ENCODE data around the gene MSI2.
"Not testable (repeated sequence)": the region's sequence is repeated elsewhere in the genome, so short reads cannot be mapped to it uniquely, and the experiment has no call there.

MSI2 gene

GRCh38 chr17:57255776-57256681, at the start of gene MSI2:
TSS of gene MSI2 (plus strand) at chr17:57256523. CDS start at chr17:57256743, 220 bp downstream.
- DNase-seq = no peak

GRCh38 chr17:57206928-57207327, 49.4 kb upstream of the MSI2 start:
- DNase-seq = no peak

GRCh38 chr17:57207396-57207795, 48.9 kb upstream of the MSI2 start:
- no peak for DNase-seq

- no peak for DNase-seq
Measured at GRCh38 chr17:57210224-57210553, 46.1 kb upstream of the MSI2 start.

GRCh38 chr17:57210972-57211411, 45.3 kb upstream of the MSI2 start:
- DNase-seq = no peak

- DNase-seq = no peak
Measured at GRCh38 chr17:57211543-57211942, 44.8 kb upstream of the MSI2 start.

GRCh38 chr17:57213180-57213825, 43.0 kb upstream of the MSI2 start:
- no peak for DNase-seq

- no peak for DNase-seq
Measured at GRCh38 chr17:57215317-57215716, 41.0 kb upstream of the MSI2 start.

- no peak for DNase-seq
Measured at GRCh38 chr17:57221366-57222350, 34.7 kb upstream of the MSI2 start.

GRCh38 chr17:57222422-57222821, 33.9 kb upstream of the MSI2 start:
- not testable (repeated sequence) for DNase-seq

- DNase-seq = no peak
Measured at GRCh38 chr17:57225127-57225526, 31.2 kb upstream of the MSI2 start.

- DNase-seq = no peak
Measured at GRCh38 chr17:57226793-57227192, 29.5 kb upstream of the MSI2 start.

GRCh38 chr17:57228911-57229310, 27.4 kb upstream of the MSI2 start:
- DNase-seq = no peak

- no peak for DNase-seq
Measured at GRCh38 chr17:57234061-57234738, 22.1 kb upstream of the MSI2 start.

GRCh38 chr17:57234739-57235092, 21.6 kb upstream of the MSI2 start:
- DNase-seq = no peak

GRCh38 chr17:57235124-57235523, 21.2 kb upstream of the MSI2 start:
- DNase-seq = no peak

- peak; percentile 76 for DNase-seq
Measured at GRCh38 chr17:57236686-57237299, 19.5 kb upstream of the MSI2 start.

GRCh38 chr17:57240648-57241047, 15.7 kb upstream of the MSI2 start:
- DNase-seq = no peak

GRCh38 chr17:57242148-57242547, 14.2 kb upstream of the MSI2 start:
- peak; percentile 5 for DNase-seq

GRCh38 chr17:57243171-57243622, 13.1 kb upstream of the MSI2 start:
- no peak for DNase-seq

GRCh38 chr17:57245786-57246185, 10.5 kb upstream of the MSI2 start:
- no peak for DNase-seq

GRCh38 chr17:57246257-57246656, 10.1 kb upstream of the MSI2 start:
- DNase-seq = no peak

Measured in DMS79 treated with DMSO at 0.1 percent for 48 hours (cell line).